Measurements from ENCODE around the gene KLK12.

DNA sequence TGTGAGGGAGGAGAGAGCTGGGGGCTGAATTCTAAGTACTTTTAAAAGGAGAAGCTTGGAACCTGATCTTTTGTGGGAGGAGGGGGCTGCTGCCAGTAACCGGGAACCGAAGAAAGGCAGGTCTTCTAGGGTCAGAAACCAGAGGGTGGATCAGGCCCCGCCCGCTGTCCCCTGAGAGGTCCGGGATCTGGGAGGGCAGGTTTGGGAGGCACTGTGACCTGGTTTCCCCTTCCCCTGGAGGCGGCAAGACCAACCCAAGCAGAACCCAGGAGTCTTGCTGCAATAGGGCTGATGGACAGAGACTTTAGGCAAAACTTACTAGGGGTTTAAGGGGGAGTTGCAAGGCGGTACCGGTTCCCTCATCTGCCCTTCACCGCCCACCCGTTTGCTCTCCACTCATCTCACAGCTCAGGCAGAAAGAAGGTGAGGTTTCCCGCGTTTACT lies 32.7 kb downstream of the KLK12 start:
- TF ChIP-seq, protein P1, sequence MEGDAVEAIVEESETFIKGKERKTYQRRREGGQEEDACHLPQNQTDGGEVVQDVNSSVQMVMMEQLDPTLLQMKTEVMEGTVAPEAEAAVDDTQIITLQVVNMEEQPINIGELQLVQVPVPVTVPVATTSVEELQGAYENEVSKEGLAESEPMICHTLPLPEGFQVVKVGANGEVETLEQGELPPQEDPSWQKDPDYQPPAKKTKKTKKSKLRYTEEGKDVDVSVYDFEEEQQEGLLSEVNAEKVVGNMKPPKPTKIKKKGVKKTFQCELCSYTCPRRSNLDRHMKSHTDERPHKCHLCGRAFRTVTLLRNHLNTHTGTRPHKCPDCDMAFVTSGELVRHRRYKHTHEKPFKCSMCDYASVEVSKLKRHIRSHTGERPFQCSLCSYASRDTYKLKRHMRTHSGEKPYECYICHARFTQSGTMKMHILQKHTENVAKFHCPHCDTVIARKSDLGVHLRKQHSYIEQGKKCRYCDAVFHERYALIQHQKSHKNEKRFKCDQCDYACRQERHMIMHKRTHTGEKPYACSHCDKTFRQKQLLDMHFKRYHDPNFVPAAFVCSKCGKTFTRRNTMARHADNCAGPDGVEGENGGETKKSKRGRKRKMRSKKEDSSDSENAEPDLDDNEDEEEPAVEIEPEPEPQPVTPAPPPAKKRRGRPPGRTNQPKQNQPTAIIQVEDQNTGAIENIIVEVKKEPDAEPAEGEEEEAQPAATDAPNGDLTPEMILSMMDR (IDR thresholded peaks at IDR 0.05 in 8 of 11, conservative IDR thresholded peaks at IDR 0.05 in 3 of 11), result no peak
- no peak for TF ChIP-seq POLR2A (IDR thresholded peaks at IDR 0.05)
